Transverse colon (tissue), 4 donors: ENCODE measurements around the gene MDM2. TPM values are rescaled to one million over a fixed set of nuclear protein-coding genes. Genes with fewer than 3 reads are reported as not detected.

ENCODE experiments used
- DNase-seq: peaks from one replicate; pipeline ENCODE4 v3.0.0-alpha.2; 2019
- H3K27ac ChIP-seq, 4 donors: fragments of 200-600 bp; sonication (generic); 2 replicates each; pipeline ENCODE4 v1.5.1; 2016 to 2018; ENCODE audit warnings: inconsistent platforms in 4 of 4
- H3K27me3 ChIP-seq: fragments of 200-600 bp; sonication (generic); 2 replicates; pipeline ENCODE4 v1.5.1; 2017; ENCODE audit warnings: inconsistent platforms
- H3K36me3 ChIP-seq, 4 donors: fragments of 200-600 bp; sonication (generic); 2 replicates each; pipeline ENCODE4 v1.5.1; 2017 to 2019; ENCODE audit warnings: inconsistent platforms in 4 of 4
- H3K4me1 ChIP-seq, 4 donors: fragments of 200-600 bp; sonication (generic); 2 replicates each; pipeline ENCODE4 v1.5.1; 2017 to 2020; ENCODE audit warnings: inconsistent platforms in 4 of 4
- H3K4me3 ChIP-seq, 4 donors: fragments of 200-600 bp; sonication (generic); 1 replicate in 1 of 4; 2 replicates in 3 of 4; pipeline versions ENCODE4 v1.5.1 to v1.6.1; 2017 to 2019; ENCODE audit warnings: inconsistent platforms in 4 of 4
- H3K9me3 ChIP-seq, 2 donors: fragments of 200-600 bp; sonication (generic); 2 replicates each; pipeline ENCODE4 v1.5.1; 2017 to 2019; ENCODE audit warnings: inconsistent platforms in 2 of 2
- CTCF ChIP-seq, 5 experiments: fragments of 200-600 bp in 3 of 5; fragments of 450-650 bp in 2 of 5; sonication (generic) in 3 of 5; IDR thresholded peaks; 1 replicate in 2 of 5; 2 replicates in 3 of 5; pipeline ENCODE4 v1.5.1; 2016 to 2017; ENCODE audit warnings: antibody characterized with exemption in 5 of 5, inconsistent platforms in 3 of 5, mild to moderate bottlenecking in 2 of 5, moderate library complexity in 1 of 5
- EP300 ChIP-seq: sonication (generic); formaldehyde crosslinking; IDR thresholded peaks from one replicate; pipeline ENCODE4 v1.6.1; 2017; ENCODE audit warnings: antibody characterized with exemption, low read depth
- POLR2A ChIP-seq: fragments of 450-650 bp; IDR thresholded peaks from one replicate; pipeline ENCODE4 v1.6.1; 2016; ENCODE audit warnings: antibody characterized with exemption, mild to moderate bottlenecking, moderate library complexity
- POLR2AphosphoS5 ChIP-seq, 3 donors: sonication (generic); formaldehyde crosslinking; IDR thresholded peaks; one replicate each; pipeline ENCODE4 v1.6.1; 2016; ENCODE audit warnings: antibody characterized with exemption in 3 of 3
- WGBS, 2 donors: methylation state at CpG; one replicate each; pipeline ENCODE4 v1.1.5; 2018; ENCODE audit warnings: low coverage in 1 of 2; 5-methylcytosine and 5-hydroxymethylcytosine counted together
- in situ Hi-C, 4 donors: fragments of 200-750 bp; cut with MboI; loops; one replicate each; pipeline versions ENCODE4 v1.15.0 to v1.15.1; 2017; ENCODE audit warnings: low sequenced_read_pairs in 3 of 4, low pct_ligation_motif_present in 1 of 4, low pct_unique_long_range_greater_than_20kb in 1 of 4
- intact Hi-C: fragments of 100-400 bp; cut with DNase I; formaldehyde crosslinking; loops from one replicate; pipeline ENCODE4 v1.15.1; 2023; ENCODE audit warnings: low total_unique reads
- total RNA-seq, 4 donors: library from RNA; depleted of rRNA; stranded (reverse); fragments of >200 nt; gene quantifications; one replicate each; pipeline ENCODE4 v1.1.0, GENCODE V29; 2016

MDM2 gene
- total RNA-seq, 4 donors from 2014 or later, result 45.7 to 291 (median 220) TPM

DNA sequence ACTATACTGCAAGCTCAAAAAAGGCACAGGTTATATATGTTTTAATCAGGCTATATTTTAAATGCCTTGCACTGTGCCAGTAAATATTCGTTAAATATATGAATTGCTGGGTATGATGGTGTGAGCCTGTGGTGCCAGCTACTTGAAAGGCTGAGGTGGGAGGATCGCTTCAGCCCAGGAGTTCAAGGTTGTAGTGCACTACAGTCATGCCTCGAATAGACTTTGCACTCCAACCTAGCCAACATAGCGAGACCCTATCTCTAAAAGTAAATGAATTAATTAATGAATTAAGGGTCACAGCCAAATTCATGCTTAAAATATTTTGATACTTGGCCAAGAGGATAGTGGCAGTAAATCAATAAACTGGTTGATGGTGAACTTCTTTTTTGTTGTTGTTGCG lies 22.2 kb upstream of the MDM2 start:
- H3K27me3 ChIP-seq, result no peaks in the 10 kb centered on the region
- no peaks in the 10 kb centered on the region for H3K9me3 ChIP-seq
- peaks cover 0 to 11% (median 5%) of the 10 kb centered on the region in 4 donors for H3K4me1 ChIP-seq
- peak overlapping the region in 3 of 4 donors; percentile 21 to 64 (median 60) for H3K27ac ChIP-seq
- H3K4me3 ChIP-seq, result no peak overlapping the region
- WGBS, 2 donors, result 81 to 90% methylated on average over 5 of the region's 5 CpGs
- intact Hi-C loops, result no loop called here
- TF ChIP-seq POLR2A, result no peak
- TF ChIP-seq EP300, result no peak
- TF ChIP-seq POLR2AphosphoS5 (IDR thresholded peaks at IDR 0.05), result no peak
- no peak for TF ChIP-seq CTCF (IDR thresholded peaks at IDR 0.05)
- no peak for DNase-seq
- H3K36me3 ChIP-seq, result no peaks in the 10 kb centered on the region
- in situ Hi-C loops, result no loop called here

- TF ChIP-seq POLR2AphosphoS5 (IDR thresholded peaks at IDR 0.05) (no peak), CTCF (IDR thresholded peaks at IDR 0.05) (peak in 1 of 5 experiments; percentile 10)
- WGBS, 2 donors, result 58 to 75% methylated on average over 2 of the region's 2 CpGs
- Histone ChIP-seq H3K36me3 (no peaks in the 10 kb centered on the region), H3K4me1 (peaks cover 0 to 11% (median 5%) of the 10 kb centered on the region in 4 donors), H3K27ac (peak overlapping the region; percentile 49 to 64 (median 56)), H3K9me3 (no peaks in the 10 kb centered on the region), H3K27me3 (no peaks in the 10 kb centered on the region), H3K4me3 (no peak overlapping the region)
- intact Hi-C loops (no loop called here), in situ Hi-C loops (no loop called here)
- DNase-seq, result no peak
These were observed 21.0 kb upstream of the MDM2 start for GRCh38 chr12:68786929-68787328.

- Histone ChIP-seq H3K4me3 (no peak overlapping the region), H3K27me3 (no peaks in the 10 kb centered on the region), H3K4me1 (peaks cover 0 to 11% (median 5%) of the 10 kb centered on the region in 4 donors), H3K27ac (no peak overlapping the region), H3K9me3 (no peaks in the 10 kb centered on the region), H3K36me3 (no peaks in the 10 kb centered on the region)
- intact Hi-C loops, result no loop called here
- in situ Hi-C loops, result no loop called here
- no peak for DNase-seq
- WGBS, 2 donors, result 94 to 100% methylated on average over 1 to 3 of the region's 3 CpGs
- TF ChIP-seq POLR2AphosphoS5 (IDR thresholded peaks at IDR 0.05), result no peak
These were observed 19.3 kb upstream of the MDM2 start for GRCh38 chr12:68788554-68789143.

DNA sequence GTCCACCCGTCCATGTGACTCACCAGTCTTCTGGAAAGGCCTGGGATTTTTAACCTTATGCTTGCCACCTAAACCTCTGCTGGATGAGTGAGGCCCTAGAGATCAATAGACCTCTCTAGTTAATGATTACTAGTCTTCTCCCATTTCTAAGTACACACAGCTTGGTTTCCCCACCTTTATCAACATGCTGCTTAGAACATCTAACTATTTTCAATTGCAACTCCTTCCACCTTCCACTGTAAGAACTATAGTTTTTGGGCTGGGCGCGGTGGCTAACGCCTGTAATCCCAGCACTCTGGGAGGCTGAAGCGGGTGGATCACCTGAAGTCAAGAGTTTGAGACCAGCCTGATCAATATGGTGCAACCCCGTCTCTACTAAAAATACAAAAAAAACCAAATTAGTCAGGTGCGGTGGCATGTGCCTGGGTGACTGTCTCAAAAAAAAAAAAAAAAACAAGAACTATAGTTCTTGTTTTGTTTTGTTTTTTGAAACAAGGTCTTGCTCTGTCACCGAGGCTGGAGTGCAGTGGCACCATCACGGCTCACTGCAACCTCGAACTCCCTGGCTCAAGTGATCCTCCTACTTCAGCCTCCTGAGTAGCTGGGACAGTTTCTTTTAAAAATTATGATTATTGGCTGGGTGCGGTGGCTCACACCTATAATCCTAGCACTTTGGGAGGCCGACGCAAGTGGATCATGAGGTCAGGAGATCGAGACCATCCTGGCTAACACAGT lies 18.7 kb upstream of the MDM2 start:
- no peak for DNase-seq
- WGBS, 2 donors, result 89 to 91% methylated on average over 9 to 14 of the region's 14 CpGs
- H3K36me3 ChIP-seq, result no peaks in the 10 kb centered on the region
- H3K4me3 ChIP-seq, result no peak overlapping the region
- in situ Hi-C loops (no loop called here), intact Hi-C loops (no loop called here)
- no peak overlapping the region for H3K27ac ChIP-seq
- H3K9me3 ChIP-seq, result no peaks in the 10 kb centered on the region
- TF ChIP-seq CTCF (IDR thresholded peaks at IDR 0.05) (no peak), POLR2A (no peak), EP300 (no peak), POLR2AphosphoS5 (IDR thresholded peaks at IDR 0.05) (no peak)
- no peaks in the 10 kb centered on the region for H3K27me3 ChIP-seq
- H3K4me1 ChIP-seq, result peaks cover 0 to 11% (median 5%) of the 10 kb centered on the region in 4 donors
